Choroid plexus epithelial cell (primary cell): ENCODE measurements around the gene IFNL3.
A peak's percentile ranks its signal among the peaks of the same experiment; 100 is the strongest.

Experiments used
- DNase-seq: peaks from one replicate; pipeline ENCODE4 v3.0.0-alpha.2; 2010; ENCODE audit warnings: low read depth
- H3K4me3 ChIP-seq: 2 replicates; pipeline ENCODE4 v1.5.1; 2011; ENCODE audit warnings: low read depth, mild to moderate bottlenecking, control low read depth, low read length, moderate library complexity
- TF ChIP-seq, protein P1 (sequence below): conservative IDR thresholded peaks from 2 replicates; pipeline ENCODE4 v1.5.1; 2011; ENCODE audit warnings: low read depth, mild to moderate bottlenecking, control low read depth, inconsistent platforms, low read length, moderate library complexity

IFNL3 gene

DNA sequence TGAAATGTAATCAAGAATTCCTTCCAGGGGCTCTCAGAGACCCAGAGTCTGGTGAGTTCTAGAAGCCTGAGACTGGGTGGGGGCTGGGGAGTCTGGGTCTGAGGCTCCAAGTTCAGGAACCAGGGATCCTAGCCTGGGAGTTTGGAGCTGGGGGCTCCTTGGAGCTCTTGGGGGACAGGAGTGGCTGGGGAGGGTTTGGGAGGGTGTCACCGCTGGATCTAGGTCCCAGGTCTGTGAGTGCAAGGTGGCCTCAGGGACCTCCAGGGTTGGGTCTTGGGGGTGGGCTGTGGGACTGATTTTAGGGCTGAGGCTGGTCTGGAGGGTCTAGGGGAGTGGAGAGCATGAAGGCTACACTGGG, 41.8 kb downstream of the IFNL3 start:
- TF ChIP-seq, protein P1, sequence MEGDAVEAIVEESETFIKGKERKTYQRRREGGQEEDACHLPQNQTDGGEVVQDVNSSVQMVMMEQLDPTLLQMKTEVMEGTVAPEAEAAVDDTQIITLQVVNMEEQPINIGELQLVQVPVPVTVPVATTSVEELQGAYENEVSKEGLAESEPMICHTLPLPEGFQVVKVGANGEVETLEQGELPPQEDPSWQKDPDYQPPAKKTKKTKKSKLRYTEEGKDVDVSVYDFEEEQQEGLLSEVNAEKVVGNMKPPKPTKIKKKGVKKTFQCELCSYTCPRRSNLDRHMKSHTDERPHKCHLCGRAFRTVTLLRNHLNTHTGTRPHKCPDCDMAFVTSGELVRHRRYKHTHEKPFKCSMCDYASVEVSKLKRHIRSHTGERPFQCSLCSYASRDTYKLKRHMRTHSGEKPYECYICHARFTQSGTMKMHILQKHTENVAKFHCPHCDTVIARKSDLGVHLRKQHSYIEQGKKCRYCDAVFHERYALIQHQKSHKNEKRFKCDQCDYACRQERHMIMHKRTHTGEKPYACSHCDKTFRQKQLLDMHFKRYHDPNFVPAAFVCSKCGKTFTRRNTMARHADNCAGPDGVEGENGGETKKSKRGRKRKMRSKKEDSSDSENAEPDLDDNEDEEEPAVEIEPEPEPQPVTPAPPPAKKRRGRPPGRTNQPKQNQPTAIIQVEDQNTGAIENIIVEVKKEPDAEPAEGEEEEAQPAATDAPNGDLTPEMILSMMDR = no peak
- DNase-seq = no peak
- H3K4me3 ChIP-seq = no peak overlapping the region

DNA sequence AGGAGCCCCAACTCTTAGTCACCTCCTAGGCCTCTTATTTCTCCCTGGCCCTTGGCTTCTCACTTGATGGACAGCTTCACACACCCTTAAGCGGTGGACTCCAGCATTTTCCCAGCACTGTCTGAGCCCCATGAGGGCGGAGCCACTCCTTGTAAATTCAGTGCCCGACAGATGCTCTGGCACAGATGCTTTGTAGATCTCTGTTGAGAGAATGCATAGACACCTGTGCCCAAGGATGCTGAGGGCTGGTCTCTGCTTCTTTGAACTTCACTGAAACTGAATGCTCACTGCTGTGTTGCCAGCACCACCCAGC, 44.0 kb downstream of the IFNL3 start:
- no peak overlapping the region for H3K4me3 ChIP-seq
- DNase-seq = no peak
- TF ChIP-seq, protein P1 = no peak

DNA sequence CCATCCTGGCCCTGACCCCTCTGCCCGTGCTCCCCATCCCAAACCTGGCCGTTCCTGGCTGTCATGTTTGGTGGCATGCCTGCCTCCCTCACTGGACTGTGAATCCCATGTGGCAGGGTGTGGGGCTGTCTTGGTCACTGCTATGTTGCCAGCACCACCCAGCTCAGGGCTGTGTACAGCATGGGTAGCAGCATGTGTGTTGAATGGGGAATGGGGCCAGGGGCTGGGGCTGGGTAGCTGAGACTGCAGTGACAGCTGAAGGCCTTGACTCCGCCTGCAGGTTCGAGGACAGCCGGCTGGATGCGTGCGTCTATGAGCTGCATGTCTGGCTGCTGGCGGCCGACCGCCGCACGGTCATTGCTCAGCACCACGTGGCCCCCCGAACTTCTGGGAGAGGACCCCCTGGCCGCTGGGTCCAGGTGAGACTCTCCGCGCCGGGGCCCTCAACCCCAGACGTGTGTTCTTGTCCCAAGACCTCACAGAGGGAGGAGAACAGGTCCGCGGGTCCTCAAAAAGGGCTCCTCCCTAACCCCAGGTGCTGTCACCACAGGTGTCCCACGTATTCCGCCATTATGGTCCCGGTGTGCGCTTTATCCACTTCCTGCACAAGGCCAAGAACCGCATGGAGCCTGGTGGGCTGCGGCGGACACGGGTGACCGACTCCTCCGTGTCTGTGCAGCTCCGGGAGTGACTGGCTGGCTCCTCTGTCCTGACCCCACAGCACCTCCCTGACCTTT, 44.6 kb downstream of the IFNL3 start:
- TF ChIP-seq, protein P1 = no peak
- DNase-seq = no peak
- no peak overlapping the region for H3K4me3 ChIP-seq

DNA sequence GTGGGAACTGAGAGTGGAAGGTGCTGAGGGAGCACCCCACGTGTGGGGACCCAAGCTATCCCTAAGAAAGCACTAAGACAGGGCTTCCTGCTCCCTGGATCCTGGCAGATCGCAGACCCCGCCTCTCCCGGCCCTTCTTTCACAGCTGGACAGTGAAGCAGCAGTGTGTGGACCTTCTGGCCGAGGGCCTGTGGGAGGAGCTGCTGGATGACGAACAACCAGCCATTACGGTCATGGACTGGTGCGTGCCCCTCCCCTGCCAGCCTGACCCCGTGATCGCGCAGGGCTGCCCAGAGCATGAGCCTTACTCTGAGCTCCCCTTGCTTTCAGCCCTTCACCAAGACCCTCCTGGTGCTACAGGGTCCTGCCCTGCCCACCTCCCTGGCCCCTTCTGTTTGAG, 45.8 kb downstream of the IFNL3 start:
- TF ChIP-seq, protein P1 = no peak
- peak; percentile 37 for DNase-seq
- no peak overlapping the region for H3K4me3 ChIP-seq

DNA sequence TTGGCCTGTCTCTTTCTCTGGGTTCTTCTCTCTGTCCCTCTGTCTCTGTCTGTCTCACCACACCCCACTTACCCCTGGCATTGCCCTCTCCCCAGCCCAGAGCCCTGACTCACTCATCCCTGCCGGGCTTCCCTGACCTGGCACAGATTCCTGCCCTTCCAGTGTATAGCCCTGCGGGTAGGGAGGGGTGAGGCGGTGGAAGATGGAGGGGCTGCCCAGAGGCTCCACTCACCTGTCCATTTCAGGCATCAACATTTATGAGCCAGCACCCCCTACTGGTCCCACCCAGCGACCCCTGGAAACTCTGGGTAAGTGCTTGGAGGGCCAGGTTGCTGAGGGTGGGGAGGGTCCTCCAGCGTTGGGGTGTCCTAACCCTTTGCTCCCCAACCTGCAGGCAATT, 47.0 kb downstream of the IFNL3 start:
- DNase-seq = no peak
- H3K4me3 ChIP-seq = no peak overlapping the region
- TF ChIP-seq, protein P1 = no peak

DNA sequence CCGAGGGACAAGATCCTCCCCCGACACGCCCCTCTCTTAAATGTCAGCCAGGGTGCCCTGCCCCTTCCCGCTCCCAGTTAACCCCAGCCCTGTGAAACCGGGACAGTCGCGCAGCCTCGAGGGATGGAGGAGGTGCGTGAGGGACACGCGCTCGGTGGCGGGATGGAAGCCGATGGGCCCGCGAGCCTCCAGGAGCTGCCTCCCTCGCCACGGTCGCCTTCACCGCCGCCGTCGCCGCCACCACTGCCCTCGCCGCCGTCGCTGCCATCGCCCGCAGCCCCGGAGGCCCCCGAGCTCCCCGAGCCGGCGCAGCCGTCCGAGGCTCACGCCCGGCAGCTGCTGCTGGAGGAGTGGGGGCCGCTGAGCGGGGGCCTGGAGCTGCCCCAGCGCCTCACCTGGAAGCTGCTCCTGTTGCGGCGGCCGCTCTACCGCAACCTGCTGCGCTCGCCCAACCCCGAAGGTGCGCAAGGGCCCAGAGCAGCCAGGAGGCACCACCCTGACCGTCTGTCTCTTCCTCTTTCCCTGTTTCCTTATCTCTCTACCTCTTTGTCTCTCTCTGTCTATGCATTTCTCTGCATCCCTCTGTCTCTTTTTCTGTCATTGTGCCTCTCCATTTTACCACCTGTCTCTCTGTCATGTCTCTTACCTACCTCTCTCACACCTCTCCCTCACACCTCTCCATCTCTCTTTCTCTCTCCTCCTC, 47.8 kb downstream of the IFNL3 start, which contains the start of gene NCCRP1:
NCCRP1 (plus strand) TSS at position 105 of the 703 bp plus-strand sequence; CDS start at position 124, 19 bp downstream.
- TF ChIP-seq, protein P1 = no peak
- no peak within 1 kb of the TSS for H3K4me3 ChIP-seq
- no peak for DNase-seq

DNA sequence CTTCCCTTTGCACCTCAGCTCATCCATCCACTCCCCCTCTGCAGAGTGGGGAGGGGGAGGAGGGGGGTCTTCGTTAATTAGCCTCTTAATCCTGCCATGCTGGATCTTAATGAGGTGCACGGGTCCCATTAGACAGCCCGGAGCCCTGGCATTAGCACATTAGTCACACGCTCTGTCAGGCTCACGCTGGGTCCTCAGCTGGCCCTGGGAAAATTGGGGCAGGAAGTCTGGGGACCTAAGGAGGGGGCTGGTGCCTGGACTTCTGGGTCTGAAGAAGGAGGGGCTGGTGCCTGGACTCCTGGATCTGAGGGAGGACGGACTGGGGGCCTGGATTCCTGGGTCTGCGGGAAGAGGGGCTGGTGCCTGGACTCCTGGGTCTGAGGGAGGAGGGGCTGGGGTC, 48.5 kb downstream of the IFNL3 start:
- TF ChIP-seq, protein P1 = no peak
- DNase-seq = no peak
- no peak overlapping the region for H3K4me3 ChIP-seq
